ENCODE measurements around the gene TMEM87B. TPM values are rescaled to one million over a fixed set of nuclear protein-coding genes. Genes with fewer than 3 reads are reported as not detected.
A peak's percentile ranks its signal among the peaks of the same experiment; 100 is the strongest.

The TMEM87B gene
- total RNA-seq, 2 experiments from 2014 or later, result 23.8 to 24.0 TPM

DNA sequence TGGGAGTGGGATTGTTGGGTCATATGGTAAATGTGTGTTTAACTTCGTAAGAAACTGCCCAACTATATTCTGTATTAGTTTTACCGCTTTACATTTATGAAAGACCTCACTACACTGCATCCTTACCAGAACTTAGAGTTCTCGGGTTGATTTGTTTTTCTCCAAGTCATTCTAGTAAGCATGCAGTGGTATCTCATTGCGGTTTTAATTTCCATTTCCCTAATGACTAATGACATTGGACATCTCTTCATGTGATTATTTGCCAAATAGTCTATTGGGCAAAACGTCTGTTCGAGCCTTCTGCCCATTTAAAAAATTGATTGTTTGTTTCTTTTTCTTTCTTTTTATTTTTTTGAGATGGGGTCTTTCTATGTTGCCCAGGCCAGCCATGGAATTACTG is 89.9 kb downstream of the TMEM87B start:
- Mint-ChIP-seq H3K4me1 (no peaks in the 10 kb centered on the region), H3K27me3 (peaks cover 29% of the 10 kb centered on the region), H3K9me3 (no peaks in the 10 kb centered on the region), H3K36me3 (ENCODE audit: low read depth) (no peaks in the 10 kb centered on the region), H3K4me3 (no peak overlapping the region), H3K27ac (no peak overlapping the region)
- POLR2A ChIA-PET, result no interaction called here
- CTCF ChIA-PET, result no interaction called here
- no peak for DNase-seq

DNA sequence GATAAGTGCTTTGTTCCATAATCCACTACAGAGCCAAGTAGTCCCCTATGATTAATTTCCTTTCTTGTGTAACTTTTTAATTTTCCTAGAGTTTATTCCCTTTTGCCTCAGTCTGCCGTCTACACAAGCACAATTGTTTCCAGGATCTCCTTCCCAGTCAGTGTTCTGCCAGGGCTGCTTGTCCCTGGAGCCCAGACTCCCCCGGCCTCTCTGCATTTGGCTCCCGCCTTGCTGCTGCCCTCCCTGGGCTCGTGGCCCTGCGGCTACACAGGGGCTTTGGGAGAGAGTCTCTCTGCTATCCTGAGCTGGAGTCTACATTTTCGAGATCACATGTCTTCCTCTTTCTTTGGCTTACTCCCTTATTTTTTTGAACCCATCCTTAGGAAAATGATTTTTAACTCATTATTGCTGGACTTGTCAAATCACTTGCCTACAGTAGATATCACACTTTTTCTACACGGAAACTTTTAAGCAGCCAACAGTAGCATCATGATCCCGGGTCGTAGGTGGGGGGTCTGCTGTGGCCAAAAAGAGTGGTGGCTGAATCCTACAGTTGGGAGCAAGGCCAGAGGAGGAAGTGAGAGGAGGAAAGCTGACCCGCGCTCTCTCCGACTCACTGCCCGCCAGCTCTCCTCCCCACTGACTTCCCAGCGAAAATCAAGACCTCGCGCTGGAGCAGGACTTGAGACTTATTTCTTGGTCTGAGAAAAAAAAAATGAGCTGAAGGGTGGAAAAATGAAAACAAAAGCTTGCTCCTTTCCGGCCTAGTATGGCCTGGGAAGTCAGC is 92.5 kb downstream of the TMEM87B start:
- H3K27me3 Mint-ChIP-seq, result peaks cover 11% of the 10 kb centered on the region
- no peaks in the 10 kb centered on the region for H3K4me1 Mint-ChIP-seq
- peak; percentile 3 for DNase-seq
- no peaks in the 10 kb centered on the region for H3K36me3 Mint-ChIP-seq (ENCODE audit: low read depth)
- no peak overlapping the region for H3K4me3 Mint-ChIP-seq
- ChIA-PET POLR2A (interaction anchor here (0.8 to 1.7 kb wide), 3 partner anchors 8 to 15 kb away, joined by 3 to 4 read pairs (median 3); no protein-coding TSS in a partner anchor), CTCF (interaction anchor here (0.6 to 0.8 kb wide), 2 partner anchors 35 to 401 kb away, joined by 3 read pairs; no protein-coding TSS in a partner anchor)
- H3K27ac Mint-ChIP-seq, result no peak overlapping the region
- H3K9me3 Mint-ChIP-seq, result no peaks in the 10 kb centered on the region

DNA sequence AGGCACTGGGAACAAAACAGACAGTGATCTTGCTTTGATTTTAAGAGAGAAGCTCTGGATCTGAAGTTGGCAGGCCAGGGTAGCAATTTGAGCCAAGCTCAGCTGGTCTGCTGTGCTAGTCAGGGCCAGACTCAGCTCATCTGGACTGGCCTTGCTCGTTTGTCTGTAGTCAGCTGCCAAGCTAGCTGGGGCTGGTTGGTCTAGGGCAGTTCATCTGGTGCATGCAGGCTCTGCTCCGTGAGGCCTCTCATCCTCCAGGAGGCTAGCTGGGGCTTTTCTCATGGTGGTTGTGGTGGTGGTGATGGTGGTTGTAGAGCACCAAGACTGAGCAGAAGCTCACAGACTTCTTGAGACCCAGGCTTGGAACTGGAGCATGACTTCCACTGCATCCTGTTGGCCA is 93.4 kb downstream of the TMEM87B start:
- Mint-ChIP-seq H3K4me3 (no peak overlapping the region), H3K36me3 (ENCODE audit: low read depth) (no peaks in the 10 kb centered on the region), H3K4me1 (no peaks in the 10 kb centered on the region), H3K9me3 (no peaks in the 10 kb centered on the region), H3K27ac (no peak overlapping the region), H3K27me3 (peaks cover 6% of the 10 kb centered on the region)
- ChIA-PET CTCF (no interaction called here), POLR2A (interaction anchor here (1.4 to 1.7 kb wide), 2 partner anchors 11 to 16 kb away, joined by 3 to 4 read pairs; no protein-coding TSS in a partner anchor)
- peak; percentile 13 for DNase-seq

DNA sequence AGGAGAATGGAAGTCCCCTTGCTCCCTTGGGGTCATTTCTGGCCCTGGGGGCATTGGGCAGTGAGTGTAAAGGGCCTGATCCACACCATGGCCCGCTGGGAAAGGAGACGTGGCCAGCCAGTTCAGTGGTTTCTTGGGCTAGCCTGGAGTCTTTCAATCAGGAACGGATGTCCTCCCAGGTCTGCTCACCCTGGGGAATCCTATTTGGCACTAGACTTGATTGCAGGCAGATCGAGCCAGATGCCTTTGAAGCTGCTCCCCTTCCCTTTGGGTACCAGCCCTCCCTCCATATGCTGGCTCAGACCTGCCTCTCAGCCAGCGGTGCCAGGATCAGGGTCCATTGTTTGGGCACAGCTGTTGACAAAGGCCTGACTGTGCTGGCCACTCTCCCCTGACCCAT is 94.1 kb downstream of the TMEM87B start:
- ChIA-PET POLR2A (interaction anchor here (1.7 kb wide), 1 partner anchor 12 kb away, joined by 4 read pairs; no protein-coding TSS in a partner anchor), CTCF (no interaction called here)
- no peak overlapping the region for H3K4me3 Mint-ChIP-seq
- H3K4me1 Mint-ChIP-seq, result peaks cover 2% of the 10 kb centered on the region
- no peaks in the 10 kb centered on the region for H3K9me3 Mint-ChIP-seq
- H3K36me3 Mint-ChIP-seq (ENCODE audit: low read depth), result no peaks in the 10 kb centered on the region
- no peak overlapping the region for H3K27ac Mint-ChIP-seq
- H3K27me3 Mint-ChIP-seq, result peaks cover 6% of the 10 kb centered on the region
- DNase-seq, result peak; percentile 5

DNA sequence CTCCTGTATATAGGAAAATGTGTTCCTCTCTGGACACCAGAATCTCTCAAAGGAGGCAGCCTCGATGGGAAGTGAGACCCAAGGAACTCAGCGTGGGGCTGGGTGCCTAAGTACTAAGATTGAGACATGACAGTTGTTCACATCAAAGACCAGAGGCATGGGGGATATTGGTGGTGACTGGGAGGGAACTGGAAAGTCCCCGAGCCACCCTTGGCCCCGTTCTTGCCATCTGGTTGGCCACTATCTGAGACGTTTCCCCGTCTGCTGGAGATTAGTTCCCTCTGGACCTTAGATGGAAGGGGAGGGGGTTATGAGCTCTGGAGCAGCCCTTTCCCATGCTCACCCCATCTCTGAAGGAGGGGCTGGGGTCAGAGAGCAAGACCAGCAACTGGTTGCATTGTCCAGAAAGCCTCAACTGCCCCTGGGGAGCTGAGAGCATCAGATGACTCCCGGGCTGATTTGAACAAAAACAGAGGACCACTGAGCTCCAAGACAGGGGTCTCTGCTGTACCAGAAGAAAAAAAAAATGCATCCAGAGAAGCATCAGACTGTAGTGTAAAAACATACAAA is 94.9 kb downstream of the TMEM87B start:
- Mint-ChIP-seq H3K27ac (no peak overlapping the region), H3K4me1 (peaks cover 6% of the 10 kb centered on the region), H3K4me3 (no peak overlapping the region), H3K27me3 (peaks cover 6% of the 10 kb centered on the region), H3K36me3 (ENCODE audit: low read depth) (no peaks in the 10 kb centered on the region), H3K9me3 (no peaks in the 10 kb centered on the region)
- peak; percentile 2 for DNase-seq
- POLR2A ChIA-PET, result no interaction called here
- CTCF ChIA-PET, result no interaction called here

DNA sequence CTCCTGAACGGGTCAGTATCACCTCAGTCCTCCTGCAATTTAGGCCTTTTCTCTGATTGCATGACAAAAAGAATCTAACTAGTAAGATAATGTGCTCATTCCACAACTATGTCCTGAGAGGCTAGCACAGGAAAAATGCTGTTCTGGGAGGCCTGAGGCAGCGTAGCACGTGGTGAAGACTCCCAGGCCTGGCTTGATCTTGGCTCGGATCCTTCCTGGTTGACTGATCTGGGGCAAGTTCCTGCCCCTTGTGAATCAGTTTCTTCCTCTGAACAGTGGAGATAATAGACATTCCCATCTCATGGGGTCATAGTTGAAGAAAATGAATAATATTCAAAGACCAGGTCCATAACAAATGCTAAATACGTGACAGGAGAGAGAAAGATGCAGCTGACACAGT is 95.4 kb downstream of the TMEM87B start:
- DNase-seq, result peak; percentile 7
- H3K36me3 Mint-ChIP-seq (ENCODE audit: low read depth), result no peaks in the 10 kb centered on the region
- H3K9me3 Mint-ChIP-seq, result no peaks in the 10 kb centered on the region
- H3K4me3 Mint-ChIP-seq, result no peak overlapping the region
- H3K4me1 Mint-ChIP-seq, result peaks cover 11% of the 10 kb centered on the region
- POLR2A ChIA-PET, result no interaction called here
- CTCF ChIA-PET, result no interaction called here
- no peak overlapping the region for H3K27ac Mint-ChIP-seq
- peaks cover 6% of the 10 kb centered on the region for H3K27me3 Mint-ChIP-seq

DNA sequence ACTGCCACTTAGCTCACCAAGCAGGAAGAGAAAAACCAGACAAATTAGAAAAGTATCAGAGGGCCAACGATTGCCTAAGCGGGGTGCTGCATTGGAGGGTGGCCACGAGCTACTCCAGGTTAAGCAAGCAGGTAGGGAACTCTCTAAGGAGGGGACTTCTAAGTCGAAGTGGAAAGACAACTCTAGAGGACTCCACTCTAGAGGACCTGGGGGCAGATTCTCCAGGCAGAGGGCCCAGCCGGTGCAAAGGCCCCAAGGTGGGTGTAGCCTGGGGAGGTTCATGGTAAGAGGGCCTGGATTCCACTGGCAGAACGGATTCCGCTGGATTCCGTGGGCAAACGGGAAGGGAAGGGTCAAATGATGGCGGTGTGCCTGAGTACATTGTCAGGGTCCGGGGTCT is 95.8 kb downstream of the TMEM87B start:
- no peak overlapping the region for H3K27ac Mint-ChIP-seq
- no peaks in the 10 kb centered on the region for H3K36me3 Mint-ChIP-seq (ENCODE audit: low read depth)
- no peaks in the 10 kb centered on the region for H3K9me3 Mint-ChIP-seq
- DNase-seq, result peak; percentile 14
- ChIA-PET POLR2A (no interaction called here), CTCF (no interaction called here)
- H3K4me3 Mint-ChIP-seq, result no peak overlapping the region
- peaks cover 15% of the 10 kb centered on the region for H3K4me1 Mint-ChIP-seq
- H3K27me3 Mint-ChIP-seq, result peaks cover 6% of the 10 kb centered on the region

DNA sequence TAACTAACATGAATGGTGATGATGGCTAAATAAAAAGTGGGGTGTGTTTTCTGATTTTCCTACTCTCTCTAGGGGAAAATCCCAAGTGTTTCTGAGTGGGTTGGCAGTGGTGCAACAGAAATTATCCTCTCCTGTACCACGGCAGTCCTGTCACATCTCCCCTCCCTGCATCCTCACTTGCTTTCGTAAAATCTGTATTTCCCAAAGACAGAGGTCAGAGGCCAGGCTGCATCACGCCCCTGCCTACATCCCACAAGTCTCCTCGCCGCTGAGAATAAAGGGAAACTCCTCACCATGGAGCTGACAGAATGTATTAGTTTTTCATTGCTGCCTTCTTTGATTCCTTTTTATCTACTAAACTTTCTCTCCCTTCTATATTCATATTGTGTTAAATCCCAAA is 96.2 kb downstream of the TMEM87B start:
- CTCF ChIA-PET, result no interaction called here
- Mint-ChIP-seq H3K36me3 (ENCODE audit: low read depth) (no peaks in the 10 kb centered on the region), H3K27ac (no peak overlapping the region), H3K4me3 (no peak overlapping the region), H3K9me3 (no peaks in the 10 kb centered on the region), H3K4me1 (peaks cover 19% of the 10 kb centered on the region), H3K27me3 (peaks cover 6% of the 10 kb centered on the region)
- peak; percentile 2 for DNase-seq
- POLR2A ChIA-PET, result no interaction called here

DNA sequence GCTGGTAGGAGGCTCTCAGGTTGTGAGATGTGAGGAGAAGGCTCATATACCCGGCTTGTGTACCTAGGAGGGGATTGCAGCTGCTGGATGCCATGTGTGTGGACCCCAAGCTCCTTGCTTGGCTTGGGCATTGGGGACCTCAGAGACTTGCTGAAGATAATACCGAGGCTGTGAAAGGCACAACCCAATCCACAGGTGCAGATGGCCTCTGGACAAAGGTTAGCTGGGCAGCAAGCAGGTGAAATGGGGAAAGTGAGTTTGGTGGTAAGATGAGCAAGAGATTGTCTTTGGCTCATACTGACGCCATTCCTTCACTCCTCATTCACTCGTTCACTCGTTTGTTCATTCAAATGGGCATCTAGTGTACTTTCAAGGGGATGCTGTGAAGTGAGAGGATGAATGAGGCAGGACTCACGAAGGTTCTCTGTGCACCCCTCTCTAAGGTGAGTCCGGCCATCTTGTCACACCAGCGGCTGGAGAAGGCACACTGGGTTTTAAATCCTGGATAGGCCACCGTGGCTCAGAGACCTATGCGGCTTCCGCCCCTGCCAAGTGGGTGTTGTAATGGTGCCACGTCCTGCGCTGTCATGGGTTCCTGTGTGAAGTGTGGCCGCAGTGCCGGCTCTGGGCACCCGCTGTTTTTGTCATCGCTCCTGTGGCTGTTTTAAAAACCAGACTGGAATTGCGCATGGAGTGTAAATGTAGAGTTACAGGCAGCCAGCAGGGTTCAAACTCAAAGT is 96.8 kb downstream of the TMEM87B start:
- ChIA-PET POLR2A (no interaction called here), CTCF (no interaction called here)
- H3K27me3 Mint-ChIP-seq, result peaks cover 3% of the 10 kb centered on the region
- peak; percentile 10 for DNase-seq
- no peak overlapping the region for H3K4me3 Mint-ChIP-seq
- no peak overlapping the region for H3K27ac Mint-ChIP-seq
- peaks cover 24% of the 10 kb centered on the region for H3K4me1 Mint-ChIP-seq
- no peaks in the 10 kb centered on the region for H3K9me3 Mint-ChIP-seq
- no peaks in the 10 kb centered on the region for H3K36me3 Mint-ChIP-seq (ENCODE audit: low read depth)

DNA sequence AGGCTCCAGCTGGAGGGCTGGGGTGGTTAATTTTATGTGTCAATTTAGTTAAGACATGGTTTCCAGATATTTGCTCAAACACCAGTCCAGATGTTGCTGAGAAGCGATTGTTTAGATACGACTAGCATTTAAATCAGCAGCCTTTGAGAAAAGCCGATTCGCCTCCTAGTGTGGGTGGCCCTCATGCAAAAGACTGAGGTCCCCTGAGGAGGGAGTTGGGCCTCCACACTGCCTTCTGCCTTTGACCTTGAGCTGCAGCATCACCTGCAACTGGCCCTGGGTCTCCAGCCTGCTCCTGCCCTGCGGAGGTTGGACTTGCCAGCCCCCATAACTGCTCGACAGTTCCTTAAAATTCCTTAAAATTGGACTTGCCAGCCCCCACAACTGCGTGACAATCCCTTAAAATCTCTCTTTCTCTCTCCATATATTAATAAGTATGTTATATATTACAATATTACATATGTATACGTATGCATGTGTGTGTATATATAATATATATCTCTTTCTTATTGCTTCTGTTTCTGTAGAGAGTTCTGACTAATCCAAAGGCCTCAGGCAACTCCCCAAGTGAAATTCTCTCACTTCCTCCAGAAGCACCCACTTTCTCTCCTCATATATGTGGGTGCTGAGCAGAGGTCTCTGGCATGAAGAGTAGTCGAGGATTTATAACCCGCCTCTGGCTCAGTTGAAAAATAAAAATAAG is 97.6 kb downstream of the TMEM87B start:
- ChIA-PET CTCF (no interaction called here), POLR2A (no interaction called here)
- H3K4me3 Mint-ChIP-seq, result no peak overlapping the region

DNA sequence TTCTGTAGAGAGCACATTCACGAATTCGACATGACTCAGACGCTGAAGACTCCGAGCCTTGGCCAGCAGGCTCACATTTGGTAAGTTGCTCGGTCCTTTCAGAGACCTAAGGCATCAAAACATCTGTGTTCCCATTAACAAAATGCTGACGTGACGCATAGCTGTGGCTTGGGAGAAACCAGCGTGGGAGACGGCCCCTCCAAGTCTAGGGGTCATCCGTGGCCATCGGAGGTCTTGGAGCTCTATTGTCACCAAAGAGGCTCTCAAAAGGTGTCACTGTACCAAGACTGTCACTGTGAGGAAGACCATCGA is 98.1 kb downstream of the TMEM87B start:
- Mint-ChIP-seq H3K27me3 (no peaks in the 10 kb centered on the region), H3K4me3 (no peak overlapping the region), H3K4me1 (peaks cover 27% of the 10 kb centered on the region), H3K9me3 (no peaks in the 10 kb centered on the region), H3K27ac (no peak overlapping the region), H3K36me3 (ENCODE audit: low read depth) (no peaks in the 10 kb centered on the region)
- ChIA-PET POLR2A (no interaction called here), CTCF (no interaction called here)
- peak; percentile 9 for DNase-seq

More for the DNA sequence above, 97.6 kb downstream of the TMEM87B start:
- DNase-seq, result peak; percentile 1
- Mint-ChIP-seq H3K27ac (no peak overlapping the region), H3K4me1 (peaks cover 27% of the 10 kb centered on the region), H3K27me3 (no peaks in the 10 kb centered on the region), H3K9me3 (no peaks in the 10 kb centered on the region), H3K36me3 (ENCODE audit: low read depth) (no peaks in the 10 kb centered on the region)

DNA sequence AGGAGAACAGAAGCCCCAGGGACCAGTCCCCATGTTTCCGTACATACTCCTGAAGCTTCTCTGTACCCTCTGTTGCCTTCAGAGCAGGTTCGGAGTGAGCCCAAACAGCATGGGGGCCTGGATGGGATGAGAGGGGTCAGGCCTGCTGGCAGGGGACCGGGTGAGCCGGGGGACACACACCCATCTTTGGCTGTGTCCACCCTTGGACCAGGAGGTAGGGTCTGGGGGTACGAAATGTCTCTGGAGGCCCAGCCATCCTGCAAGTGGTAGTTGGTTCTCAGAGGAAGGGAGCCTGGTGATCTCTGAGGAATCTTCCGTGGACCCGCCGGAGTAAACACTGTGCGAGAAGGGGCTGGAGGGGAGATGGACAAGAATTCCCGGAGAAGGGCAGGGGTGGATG is 98.4 kb downstream of the TMEM87B start:
- no peaks in the 10 kb centered on the region for H3K27me3 Mint-ChIP-seq
- H3K4me3 Mint-ChIP-seq, result no peak overlapping the region
- ChIA-PET POLR2A (no interaction called here), CTCF (no interaction called here)
- no peaks in the 10 kb centered on the region for H3K9me3 Mint-ChIP-seq
- no peak overlapping the region for H3K27ac Mint-ChIP-seq
- no peaks in the 10 kb centered on the region for H3K36me3 Mint-ChIP-seq (ENCODE audit: low read depth)
- peak; percentile 6 for DNase-seq
- H3K4me1 Mint-ChIP-seq, result peaks cover 27% of the 10 kb centered on the region

Data from activated CD4-positive, alpha-beta memory T cell treated with anti-CD3 and anti-CD28 coated beads, Interleukin-2, amount 10 ng/mL, durations not matched to agents 7 days and 5 days (primary cell).